LHCN-M2 (cell line): Measurements from ENCODE around the gene CCNT1. TPM values are rescaled to one million over a fixed set of nuclear protein-coding genes. Genes with fewer than 3 reads are reported as not detected.
A peak's percentile ranks its signal among the peaks of the same experiment; 100 is the strongest.
"Not testable (repeated sequence)": the region's sequence is repeated elsewhere in the genome, so short reads cannot be mapped to it uniquely, and the experiment has no call there.

ENCODE experiments used
- DNase-seq: peaks from one replicate; pipeline ENCODE4 v3.0.0-alpha.2; 2012; ENCODE audit warnings: low read depth
- polyA plus RNA-seq: library from polyadenylated mRNA; unstranded; fragments of >200 nt; gene quantifications from one replicate; pipeline ENCODE4 v1.2.1, GENCODE V29; 2012; ENCODE audit warnings: missing spikeins
- total RNA-seq: library from RNA; depleted of rRNA; stranded (reverse); fragments of >200 nt; gene quantifications from 2 replicates; pipeline ENCODE4 v1.2.3, GENCODE V29; 2014; rRNA removed

The CCNT1 gene
- total RNA-seq, result 25.2 and 40.9 TPM in 2 replicates
- polyA plus RNA-seq, result 4.5 TPM

DNA sequence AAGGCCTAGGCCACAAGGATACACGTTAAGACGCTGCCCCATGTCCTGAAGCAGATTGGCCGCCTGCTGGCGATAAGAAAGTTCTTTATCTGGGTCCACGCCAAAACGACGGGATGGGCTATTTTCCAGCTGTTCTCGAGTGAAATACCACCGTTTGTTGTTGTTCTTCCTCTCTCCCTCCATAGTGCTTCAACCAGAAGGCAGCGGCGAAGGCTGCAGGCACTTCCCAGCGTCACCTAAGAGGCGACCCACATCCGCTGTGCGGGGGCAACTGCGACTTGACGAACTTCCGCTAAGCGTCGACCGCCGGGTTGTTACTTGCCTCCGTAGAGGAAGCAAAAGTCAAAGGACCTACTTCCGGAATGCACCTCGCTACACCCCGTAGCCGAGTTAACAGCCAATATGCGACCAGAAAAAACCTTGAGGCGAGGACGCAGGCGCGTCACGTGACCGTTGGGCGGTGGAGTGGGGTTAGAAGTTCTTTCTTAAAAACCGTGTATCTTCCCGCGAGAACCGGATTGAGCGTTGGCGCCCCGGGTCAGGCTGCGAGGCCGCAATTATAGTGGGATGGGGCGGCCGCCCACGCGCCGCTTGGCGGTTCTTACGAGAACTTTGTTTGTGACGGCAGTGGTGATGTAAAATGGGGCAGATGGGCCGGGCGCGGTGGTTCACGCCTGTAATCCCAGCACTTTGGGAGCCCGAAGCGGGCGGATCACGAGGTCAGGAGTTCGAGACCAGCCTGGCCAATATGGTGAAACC lies at the start of gene CCNT1:
CCNT1 (minus strand) TSS at position 215 of the 759 bp plus-strand sequence; CDS start at position 183, 32 bp downstream.
- peak; percentile 100 for DNase-seq

DNA sequence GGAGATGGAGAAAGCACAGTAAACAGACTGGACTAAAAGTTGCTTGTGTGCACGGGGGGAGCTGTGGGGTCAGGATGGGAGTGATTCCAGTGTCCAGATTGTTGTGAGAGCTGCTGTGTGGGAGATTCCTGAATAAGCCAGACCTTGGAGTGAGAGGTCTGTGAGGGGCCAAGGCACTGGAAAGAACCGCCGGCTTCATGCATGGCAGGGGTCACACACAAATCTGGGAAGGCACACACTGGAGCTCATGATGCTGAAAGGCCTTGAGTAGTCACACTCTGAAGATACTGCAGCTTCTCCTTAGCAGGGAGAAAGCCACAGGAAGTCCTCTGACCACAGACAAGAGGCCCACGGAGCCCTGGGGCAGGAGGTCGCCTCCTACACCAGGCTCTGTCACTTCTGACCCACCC lies 49.3 kb upstream of the CCNT1 start:
- DNase-seq, result peak; percentile 27

DNA sequence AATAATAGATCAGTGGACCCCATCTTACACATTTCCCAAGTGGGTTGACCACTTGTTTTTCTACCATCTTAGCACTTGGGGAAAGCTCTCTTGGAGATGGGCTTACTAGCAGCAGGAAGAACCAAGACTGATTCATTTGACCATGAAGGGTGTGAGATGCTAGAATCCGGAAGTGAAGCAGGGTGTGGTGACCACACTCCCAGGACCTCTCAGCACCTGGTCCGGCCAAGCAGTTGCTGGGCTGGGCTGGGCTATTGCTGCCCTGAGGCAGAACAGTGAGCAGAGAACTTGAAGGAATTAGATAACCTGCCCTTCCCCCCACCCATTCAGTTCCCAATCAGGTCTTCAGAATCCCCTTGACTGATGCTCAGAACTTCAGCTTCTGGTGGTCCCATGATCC lies 48.0 kb upstream of the CCNT1 start:
- DNase-seq, result no peak

DNA sequence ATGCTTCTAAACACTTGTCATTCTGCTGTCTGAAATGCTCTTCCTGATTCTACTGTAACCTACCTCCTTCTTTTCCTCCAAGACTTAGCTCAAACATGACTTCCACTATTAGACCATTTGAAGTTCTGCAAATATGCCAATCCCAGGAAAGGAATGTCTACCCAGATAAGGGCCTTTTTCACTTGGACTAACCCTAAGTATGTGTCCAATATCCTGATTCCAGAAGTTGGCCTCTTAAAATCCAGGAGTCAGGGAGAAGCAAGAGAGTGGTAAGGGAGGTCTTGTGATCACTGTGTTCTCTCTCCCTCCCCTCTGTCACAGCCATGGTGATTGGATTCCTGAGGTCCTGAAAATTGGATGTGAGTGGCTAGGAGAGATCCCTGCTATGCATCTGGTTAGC lies 42.2 kb upstream of the CCNT1 start:
- no peak for DNase-seq

DNA sequence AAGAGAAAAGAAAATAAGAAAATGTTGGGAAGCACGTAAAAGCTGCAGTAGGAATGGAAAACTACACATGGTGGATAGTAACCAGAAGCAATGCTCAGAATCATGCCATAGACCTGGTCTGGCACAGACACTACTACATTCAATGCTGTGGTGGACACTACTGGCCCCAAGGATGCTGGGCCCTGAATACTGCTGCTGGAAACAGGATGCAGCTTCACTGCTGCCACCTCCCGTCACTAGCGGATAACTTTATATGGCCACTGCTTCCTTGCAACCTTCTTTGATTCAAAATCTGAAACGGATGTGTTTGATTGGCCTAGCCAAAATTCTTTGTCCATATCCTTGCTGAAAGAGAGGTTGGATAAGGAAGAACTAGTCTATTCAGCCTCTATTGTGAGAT lies 41.7 kb upstream of the CCNT1 start:
- no peak for DNase-seq

DNA sequence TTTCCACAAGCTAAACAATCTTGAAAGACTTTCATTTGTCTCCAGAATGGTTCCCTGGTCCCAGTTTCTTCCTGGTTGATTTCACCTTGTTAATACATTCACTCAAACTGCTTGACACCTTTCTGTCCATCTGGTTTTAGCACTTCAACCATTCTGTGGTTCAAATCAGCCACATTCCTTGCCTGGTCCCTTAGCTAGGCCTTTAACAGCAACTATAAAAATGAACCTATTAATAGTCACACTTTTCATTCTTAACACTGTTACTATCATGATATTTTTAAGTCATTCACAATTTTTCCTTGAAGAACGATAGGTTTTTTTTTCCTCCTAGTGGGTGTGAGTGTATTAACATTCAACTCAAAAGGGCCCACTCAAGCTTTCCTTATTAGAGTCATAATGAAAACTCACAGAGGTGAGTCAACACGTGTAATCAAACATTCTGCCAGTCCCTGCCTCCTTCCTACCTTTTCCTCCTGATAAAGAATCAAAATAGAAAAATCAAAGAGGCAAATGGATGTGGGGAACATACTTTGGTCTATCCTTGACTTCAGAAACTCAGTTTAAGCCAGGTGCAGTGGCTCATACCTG lies 34.4 kb upstream of the CCNT1 start:
- DNase-seq, result no peak

DNA sequence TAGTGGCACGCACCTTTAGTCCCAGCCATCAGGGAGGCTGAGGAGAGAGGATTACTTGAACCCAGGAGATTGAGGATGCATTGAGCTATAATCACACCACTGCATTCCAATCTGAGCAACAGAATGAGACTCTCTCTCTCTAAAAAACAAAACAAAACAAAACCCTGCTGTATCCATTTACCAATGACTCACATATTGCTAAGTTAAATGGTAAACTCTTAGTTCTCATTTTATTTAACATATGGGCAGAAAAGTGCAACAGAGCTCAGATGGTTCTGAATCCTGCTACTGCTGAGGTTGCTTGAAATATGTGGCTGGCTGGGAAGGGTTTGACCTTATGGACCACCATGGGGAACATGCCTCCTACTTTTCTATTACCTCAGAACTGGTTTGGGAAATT lies 33.7 kb upstream of the CCNT1 start:
- peak; percentile 35 for DNase-seq

DNA sequence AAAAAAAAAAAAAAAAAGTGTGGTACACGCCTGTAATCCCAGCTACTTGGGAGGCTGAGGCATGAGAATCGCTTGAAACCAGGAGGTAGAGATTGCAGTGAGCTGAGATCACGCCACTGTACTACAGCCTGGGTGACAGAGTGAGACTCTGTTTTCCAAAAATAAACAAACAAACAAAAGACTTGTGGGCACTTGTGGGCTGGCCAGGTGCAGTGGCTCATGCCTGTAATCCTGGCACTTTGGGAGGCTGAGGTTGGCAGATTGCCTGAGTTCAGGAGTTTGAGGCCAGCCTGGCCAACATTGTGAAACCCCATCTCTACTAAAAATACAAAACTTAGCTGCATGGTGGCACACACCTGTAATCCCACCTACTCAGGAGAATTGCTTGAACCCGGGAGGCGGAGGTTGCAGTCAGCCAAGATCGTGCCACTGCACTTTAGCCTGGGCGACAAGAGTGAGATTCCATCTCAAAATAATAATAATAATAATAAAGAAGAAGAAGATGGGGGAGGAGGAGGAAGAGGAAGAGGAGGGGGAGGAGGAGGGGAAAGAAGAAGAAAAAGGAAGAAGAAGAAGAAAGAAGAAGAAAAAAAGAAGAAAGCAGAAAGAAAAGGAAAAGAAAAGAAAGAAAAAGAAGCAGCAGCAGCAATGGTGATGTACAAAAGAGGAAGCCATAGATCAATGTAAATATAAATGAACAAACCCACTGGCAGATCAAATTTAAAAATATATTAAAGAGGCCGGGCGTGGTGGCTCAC lies 27.9 kb upstream of the CCNT1 start:
- no peak for DNase-seq

DNA sequence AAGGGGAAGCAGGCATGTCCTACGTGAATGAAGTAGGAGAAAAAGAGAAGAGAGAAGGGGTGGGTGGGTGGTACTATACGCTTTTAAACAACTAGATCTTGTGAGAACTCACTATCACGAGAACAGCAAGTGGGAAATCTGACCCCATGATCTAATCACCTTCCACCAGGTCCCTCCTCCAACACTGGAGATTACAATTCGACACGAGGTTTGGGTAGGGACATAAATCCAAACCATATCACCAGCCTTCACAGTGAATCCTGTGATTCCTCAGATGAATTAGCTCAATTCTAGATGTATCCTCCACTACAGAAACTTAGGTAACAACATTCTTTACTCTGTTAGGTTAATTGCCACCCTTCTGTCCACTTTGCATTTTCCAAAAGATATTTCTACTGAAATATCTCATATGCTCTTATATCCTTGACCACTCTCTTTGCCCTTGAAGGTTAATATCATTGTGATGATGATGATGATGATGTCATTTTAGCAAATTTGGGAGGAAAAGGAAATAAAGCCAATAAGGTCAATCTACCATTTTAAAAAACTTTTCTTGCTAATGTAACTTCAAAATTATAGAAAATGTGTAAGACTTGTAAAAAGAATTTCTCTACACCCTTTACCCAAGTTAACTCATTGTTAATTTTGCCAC lies 23.2 kb upstream of the CCNT1 start:
- DNase-seq, result no peak

DNA sequence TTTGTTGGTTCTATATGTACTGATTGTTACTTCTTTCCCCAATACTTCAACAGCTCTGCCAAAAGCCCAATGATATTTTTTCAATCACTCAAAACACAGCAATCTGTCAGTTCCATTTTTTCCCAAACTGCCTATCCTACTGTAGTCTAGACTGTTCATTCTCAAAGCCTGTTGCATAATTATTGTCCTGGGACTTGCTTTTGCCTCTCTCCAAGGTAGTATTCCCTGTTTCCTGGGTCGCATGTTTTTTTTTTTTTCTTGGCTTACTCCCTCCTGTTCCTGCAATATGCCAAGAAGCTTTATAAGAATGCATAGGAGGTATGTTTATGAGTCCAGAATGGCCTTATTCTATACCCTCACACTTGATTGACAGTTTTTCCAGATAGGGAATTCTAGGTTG lies 19.9 kb upstream of the CCNT1 start:
- DNase-seq, result no peak

DNA sequence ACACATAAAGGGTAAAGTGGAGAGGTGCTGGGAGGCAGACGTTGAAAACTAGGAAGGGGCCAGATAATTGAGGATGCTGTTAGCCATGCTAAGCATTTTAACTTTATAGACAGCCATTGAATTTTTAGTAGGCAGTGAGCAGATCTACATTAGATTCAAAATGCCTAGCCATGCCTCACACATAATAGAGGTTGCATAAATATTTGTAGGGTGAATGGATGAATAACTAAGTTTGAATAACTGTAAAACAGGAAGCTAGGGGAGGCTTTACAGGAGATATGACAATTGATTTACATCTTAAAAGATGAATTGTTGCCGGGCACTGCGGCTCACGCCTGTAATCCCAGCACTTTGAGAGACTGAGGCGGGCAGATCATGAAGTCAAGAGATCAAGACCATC lies 12.3 kb upstream of the CCNT1 start:
- DNase-seq, result no peak

DNA sequence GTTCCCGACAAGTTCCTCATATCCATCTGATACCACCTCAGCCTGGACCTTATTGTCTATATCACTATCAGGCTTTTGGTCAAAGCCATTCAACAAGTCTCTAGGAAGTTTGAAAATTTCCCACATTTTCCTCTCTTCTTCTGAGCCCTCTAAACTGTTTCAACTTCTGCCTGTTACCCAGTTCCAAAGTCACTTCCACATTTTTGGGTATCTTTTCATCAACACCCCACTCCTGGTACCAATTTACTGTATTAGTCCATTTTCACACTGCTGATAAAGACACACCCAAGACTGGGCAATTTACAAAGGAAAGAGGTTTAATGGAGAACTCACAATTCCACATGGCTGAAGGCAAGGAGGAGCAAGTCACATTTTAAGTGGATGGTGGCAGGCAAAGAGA lies 4.2 kb upstream of the CCNT1 start:
- DNase-seq, result not testable (repeated sequence)

DNA sequence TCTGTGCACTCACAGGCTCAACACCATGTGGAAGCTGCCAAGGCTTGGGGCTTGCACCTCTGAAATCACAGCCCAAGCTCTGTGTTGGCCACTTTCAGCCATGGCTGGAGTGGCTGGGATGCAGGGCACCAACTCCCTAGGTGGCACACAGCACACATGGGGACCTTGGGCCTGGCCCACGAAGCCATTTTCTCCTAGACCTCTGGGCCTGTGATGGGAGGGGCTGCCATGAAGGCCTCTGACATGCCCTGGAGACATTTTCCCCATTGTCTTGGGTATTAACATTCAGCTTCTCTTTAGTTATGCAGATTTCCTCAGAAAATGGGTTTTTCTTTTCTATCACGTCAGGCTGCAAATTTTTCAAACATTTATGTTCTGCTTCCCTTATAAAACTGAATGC lies 3.7 kb upstream of the CCNT1 start:
- DNase-seq, result not testable (repeated sequence)

DNA sequence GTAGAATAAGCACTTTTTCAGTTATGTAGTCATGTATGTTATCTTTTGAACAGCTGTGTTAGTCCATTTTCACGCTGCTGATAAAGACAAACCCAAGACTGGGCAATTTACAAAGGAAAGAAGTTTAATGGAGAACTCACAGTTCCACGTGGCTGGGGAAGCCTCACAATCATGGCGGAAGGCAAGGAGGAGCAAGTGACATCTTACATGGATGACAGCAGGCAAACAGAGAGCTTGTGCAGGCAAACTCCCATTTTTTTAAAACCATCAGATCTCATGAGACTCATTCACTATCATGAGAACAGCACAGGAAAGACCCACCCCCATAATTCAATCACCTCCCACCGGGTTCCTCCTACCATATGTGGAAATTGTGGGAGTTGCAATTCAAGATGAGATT lies 2.5 kb upstream of the CCNT1 start:
- DNase-seq, result not testable (repeated sequence)

DNA sequence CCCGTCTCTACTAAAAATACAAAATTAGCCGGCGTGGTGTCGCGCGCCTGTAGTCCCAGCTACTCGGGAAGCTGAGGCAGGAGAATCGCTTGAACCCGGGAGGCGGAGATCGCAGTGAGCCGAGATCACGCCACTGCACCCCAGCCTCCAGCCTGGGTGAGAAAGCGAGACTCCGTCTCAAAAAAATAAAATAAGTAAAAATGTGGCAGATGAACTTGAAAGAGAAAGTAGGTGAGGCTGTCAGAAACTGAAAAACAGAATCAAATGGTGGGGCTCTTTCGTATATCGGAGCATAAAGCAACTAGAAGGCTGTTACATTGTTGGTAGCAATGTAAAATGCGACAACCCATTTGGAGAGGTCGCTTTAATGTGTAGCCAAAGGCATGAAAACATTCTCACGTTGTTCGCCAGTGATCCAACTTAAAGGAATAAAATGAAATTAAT lies 767 bp upstream of the CCNT1 start:
- peak; percentile 5 for DNase-seq

DNA sequence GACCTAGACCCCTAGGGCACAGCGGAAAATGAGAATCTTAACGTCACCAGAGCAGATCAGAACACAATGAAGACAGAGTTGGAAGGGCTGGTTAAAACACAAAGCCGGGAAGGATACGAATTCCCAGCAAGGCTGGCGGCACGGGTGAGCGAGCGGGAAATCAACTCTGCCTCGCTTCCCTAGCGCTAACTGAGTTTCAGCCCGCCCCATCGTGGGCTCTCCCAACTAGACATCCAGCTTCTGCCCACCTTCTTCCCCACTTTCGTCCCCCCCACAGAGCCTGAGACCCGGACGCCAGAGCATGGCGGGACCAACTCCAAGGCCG lies 377 bp downstream of the CCNT1 start:
- no peak for DNase-seq

DNA sequence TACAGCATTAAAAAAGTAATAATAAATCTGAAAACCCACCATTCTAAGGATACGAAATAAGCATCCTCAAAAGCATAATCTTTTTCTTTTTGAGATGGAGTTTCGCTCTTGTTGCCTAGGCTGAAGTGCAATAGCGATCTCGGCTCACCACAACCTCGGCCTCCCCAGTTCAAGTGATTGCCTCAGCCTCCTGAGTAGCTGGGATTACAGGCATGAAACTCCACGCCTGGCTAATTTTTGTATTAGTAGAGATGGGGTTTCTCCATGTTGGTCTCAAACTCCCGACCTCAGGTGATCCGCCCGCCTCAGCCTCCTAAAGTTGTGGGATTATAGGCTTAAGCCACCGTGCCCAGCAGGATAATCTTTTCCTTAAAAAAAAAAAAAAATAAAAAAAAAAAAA lies 4.3 kb downstream of the CCNT1 start:
- DNase-seq, result no peak

DNA sequence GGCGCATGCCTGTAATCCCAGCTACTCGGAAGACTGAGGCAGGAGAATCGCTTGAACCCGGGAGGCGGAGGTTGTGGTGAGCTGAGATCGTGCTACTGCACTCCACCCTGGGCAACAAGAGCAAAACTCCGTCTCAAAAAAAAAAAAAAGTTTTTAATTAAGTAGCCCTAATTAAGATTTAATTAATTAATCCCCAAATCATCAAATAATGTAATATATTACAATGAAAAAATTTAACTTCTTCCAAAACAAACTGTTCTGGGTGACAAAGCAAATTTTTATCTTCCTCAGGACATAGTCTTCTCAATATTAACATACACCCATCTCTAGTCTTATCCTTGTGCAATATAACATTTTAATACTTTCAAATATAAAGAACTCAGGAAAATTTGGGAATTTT lies 17.7 kb downstream of the CCNT1 start:
- not testable (repeated sequence) for DNase-seq

DNA sequence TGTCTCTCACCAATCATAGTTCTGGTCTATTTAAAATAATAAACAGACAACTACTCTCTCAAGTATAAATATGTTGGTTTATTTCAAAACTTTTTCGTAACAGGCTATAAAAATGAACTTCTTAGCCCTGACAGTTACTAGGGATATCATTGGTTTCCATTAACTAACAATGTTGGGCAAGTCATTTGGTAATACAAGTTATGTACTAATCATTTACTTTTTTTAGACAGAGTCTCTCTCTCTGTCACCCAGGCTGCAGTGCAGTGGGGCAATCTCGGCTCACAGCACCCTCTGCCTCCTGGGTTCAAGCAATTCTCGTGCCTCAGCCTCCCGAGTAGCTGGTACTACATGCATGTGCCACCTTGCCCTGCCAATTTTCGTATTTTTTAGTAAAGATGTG lies 19.9 kb downstream of the CCNT1 start:
- DNase-seq, result no peak

DNA sequence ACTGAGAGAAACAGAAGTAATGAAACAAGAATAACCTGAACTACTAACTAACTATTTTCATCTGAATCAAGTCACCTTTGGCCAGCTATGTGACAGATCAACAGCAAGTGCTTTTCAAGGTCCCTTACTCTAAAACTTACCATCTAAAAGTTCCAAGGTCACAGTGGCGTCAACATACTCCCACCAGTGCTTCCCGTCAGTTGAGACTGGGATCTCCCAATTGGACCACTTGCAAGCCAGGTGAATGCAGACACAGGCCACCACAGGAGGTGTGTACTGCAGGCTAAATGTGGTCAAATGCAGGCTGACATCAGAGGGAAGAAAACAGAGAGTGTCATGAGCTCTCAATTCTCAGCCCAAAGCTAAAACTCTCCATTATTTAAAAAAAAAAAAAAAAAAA lies 20.6 kb downstream of the CCNT1 start:
- no peak for DNase-seq

DNA sequence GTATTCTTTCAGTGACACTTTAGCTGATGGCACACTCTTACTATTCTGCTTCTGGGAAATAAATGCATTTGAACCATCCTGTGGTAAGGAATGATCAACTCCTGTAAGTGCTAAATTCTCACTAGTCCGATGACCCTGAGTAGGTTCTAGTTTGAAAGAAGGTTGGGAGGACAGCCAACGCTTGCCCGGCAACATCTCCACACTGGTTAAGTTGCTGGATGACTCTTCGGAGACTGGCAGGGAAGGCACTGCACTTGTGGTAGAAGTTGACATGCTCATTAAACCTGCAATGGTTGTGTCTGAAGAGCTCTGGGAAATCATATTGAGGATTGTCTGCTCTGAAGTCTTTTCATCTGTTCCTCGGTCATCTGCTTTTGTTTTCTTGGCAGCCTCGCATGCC lies 22.5 kb downstream of the CCNT1 start:
- DNase-seq, result no peak

DNA sequence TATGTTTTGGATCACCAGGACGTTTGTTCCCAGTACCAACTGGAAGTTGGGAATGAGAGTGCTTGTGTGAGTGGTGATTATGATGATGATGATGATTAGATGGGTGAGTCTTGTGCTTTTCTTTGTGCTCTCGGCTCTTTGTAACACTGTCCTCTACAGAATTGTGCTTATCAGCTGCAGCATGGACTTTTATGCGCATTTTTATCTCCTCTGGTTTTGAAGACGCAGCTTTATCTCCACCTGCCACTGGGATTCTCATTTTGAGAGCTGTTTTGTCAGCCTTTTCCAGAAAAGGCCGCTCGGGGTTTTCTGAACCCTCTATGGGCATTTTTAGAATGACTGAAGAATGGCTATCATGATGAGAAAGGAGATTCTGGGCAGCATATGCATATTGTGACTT lies 22.9 kb downstream of the CCNT1 start:
- DNase-seq, result no peak
